HepG2 (cell line): ENCODE data around the gene PPP3R1. TPM values are rescaled to one million over a fixed set of nuclear protein-coding genes. Genes with fewer than 3 reads are reported as not detected.

ENCODE experiments used
- AGO1 ChIP-seq: fragments of 200-400 bp; formaldehyde crosslinking; IDR thresholded peaks from 2 replicates; pipeline ENCODE4 v1.6.1; 2017; ENCODE audit warnings: mild to moderate bottlenecking, low read depth, low read length, moderate library complexity; ENCODE audit not compliant: poor library complexity, severe bottlenecking
- NFYB ChIP-seq: sonication (generic); formaldehyde crosslinking; IDR thresholded peaks from 2 replicates; pipeline ENCODE4 v1.4.0; 2020; ENCODE audit warnings: missing genetic modification reagents
- SKI ChIP-seq: fragments of 450-650 bp; IDR thresholded peaks from one replicate; pipeline ENCODE4 v1.6.1; 2018; ENCODE audit warnings: mild to moderate bottlenecking; ENCODE audit not compliant: partially characterized antibody
- ZNF230 ChIP-seq: sonication (generic); formaldehyde crosslinking; IDR thresholded peaks from 2 replicates; pipeline ENCODE4 v1.4.0; 2020; ENCODE audit warnings: mild to moderate bottlenecking, missing genetic modification reagents
- polyA plus RNA-seq, 8 experiments: library from polyadenylated mRNA; depleted of rRNA in 3 of 8; stranded (reverse) in 7 of 8; unstranded in 1 of 8; fragments of >200 nt; fragmentation: Illumina TruSeq in 4 of 8; extraction: Trizol in 4 of 8; gene quantifications; 2 replicates each; pipeline versions ENCODE4 v1.2.1 to v1.2.3, GENCODE V29; 2011 to 2016; ENCODE audit warnings: low read depth in 4 of 8, missing spikeins in 1 of 8, mixed read lengths in 1 of 8; ENCODE audit not compliant: insufficient read depth in 1 of 8
- total RNA-seq, 5 experiments: library from RNA; depleted of rRNA; stranded (reverse); fragments of >200 nt; fragmentation: Illumina TruSeq; extraction: Trizol; gene quantifications; 2 replicates each; pipeline ENCODE4 v1.2.3, GENCODE V29; 2016; ENCODE audit warnings: low read depth in 1 of 5
- TF ChIP-seq, protein P1 (sequence below): sonication (generic); formaldehyde crosslinking; IDR thresholded peaks from 2 replicates; pipeline ENCODE4 v1.4.0; 2020; ENCODE audit warnings: mild to moderate bottlenecking, missing genetic modification reagents, borderline replicate concordance
- TF ChIP-seq, protein P2 (sequence below), 2 experiments: sonication (generic) in 1 of 2; formaldehyde crosslinking in 1 of 2; IDR thresholded peaks; 2 replicates each; pipeline versions ENCODE4 v1.4.0 to v1.6.1; 2016 to 2020; ENCODE audit warnings: borderline replicate concordance in 1 of 2, low read depth in 1 of 2, mild to moderate bottlenecking in 1 of 2, missing genetic modification reagents in 1 of 2

Gene PPP3R1
- total and polyA plus RNA-seq, 2 of the 13 experiments (the other 11 are each of a cell fraction or from before 2014, with no cell fraction given) = 11.6 to 25.7 TPM

DNA sequence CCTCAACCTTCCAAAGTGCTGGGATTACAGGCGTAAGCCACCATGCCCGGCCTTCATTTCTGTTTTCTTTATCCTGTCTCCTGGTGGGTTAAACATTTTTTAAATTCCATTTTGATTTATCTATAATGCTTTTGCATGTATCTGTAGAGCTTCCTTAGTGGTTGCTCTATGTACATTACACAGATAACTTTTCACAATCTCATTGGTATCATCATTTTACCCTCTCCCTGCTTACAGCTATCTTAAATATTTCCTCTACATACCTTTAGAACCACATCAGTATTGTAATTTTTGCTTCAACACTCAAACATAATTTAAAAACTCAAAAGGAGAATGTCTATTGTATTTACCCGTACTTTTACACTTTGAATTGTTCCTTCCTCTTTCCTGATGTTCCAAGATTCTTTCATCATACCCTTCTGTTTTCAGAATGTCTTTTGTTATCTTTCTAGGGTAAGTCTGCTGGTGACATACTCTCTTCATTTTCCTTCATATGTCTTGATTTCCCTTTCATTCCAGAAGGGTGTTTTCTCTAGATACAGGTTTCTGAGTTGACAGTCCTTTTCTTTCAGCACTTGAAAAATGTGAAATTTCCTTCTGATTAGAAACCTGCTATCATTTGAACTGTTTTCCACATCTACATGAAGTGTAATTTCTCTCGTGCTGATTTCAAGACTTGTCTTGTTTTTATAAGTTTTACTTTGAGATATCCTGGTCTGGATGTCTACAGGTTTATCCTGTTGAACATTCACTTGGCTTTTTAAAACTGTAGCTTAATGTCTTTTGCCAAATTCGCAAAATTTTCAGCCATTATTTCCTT, 21.9 kb downstream of the PPP3R1 start (continued):
- TF ChIP-seq, protein P1, sequence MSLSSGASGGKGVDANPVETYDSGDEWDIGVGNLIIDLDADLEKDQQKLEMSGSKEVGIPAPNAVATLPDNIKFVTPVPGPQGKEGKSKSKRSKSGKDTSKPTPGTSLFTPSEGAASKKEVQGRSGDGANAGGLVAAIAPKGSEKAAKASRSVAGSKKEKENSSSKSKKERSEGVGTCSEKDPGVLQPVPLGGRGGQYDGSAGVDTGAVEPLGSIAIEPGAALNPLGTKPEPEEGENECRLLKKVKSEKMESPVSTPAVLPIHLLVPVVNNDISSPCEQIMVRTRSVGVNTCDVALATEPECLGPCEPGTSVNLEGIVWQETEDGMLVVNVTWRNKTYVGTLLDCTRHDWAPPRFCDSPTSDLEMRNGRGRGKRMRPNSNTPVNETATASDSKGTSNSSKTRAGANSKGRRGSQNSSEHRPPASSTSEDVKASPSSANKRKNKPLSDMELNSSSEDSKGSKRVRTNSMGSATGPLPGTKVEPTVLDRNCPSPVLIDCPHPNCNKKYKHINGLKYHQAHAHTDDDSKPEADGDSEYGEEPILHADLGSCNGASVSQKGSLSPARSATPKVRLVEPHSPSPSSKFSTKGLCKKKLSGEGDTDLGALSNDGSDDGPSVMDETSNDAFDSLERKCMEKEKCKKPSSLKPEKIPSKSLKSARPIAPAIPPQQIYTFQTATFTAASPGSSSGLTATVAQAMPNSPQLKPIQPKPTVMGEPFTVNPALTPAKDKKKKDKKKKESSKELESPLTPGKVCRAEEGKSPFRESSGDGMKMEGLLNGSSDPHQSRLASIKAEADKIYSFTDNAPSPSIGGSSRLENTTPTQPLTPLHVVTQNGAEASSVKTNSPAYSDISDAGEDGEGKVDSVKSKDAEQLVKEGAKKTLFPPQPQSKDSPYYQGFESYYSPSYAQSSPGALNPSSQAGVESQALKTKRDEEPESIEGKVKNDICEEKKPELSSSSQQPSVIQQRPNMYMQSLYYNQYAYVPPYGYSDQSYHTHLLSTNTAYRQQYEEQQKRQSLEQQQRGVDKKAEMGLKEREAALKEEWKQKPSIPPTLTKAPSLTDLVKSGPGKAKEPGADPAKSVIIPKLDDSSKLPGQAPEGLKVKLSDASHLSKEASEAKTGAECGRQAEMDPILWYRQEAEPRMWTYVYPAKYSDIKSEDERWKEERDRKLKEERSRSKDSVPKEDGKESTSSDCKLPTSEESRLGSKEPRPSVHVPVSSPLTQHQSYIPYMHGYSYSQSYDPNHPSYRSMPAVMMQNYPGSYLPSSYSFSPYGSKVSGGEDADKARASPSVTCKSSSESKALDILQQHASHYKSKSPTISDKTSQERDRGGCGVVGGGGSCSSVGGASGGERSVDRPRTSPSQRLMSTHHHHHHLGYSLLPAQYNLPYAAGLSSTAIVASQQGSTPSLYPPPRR = no peak
- TF ChIP-seq, protein P2, sequence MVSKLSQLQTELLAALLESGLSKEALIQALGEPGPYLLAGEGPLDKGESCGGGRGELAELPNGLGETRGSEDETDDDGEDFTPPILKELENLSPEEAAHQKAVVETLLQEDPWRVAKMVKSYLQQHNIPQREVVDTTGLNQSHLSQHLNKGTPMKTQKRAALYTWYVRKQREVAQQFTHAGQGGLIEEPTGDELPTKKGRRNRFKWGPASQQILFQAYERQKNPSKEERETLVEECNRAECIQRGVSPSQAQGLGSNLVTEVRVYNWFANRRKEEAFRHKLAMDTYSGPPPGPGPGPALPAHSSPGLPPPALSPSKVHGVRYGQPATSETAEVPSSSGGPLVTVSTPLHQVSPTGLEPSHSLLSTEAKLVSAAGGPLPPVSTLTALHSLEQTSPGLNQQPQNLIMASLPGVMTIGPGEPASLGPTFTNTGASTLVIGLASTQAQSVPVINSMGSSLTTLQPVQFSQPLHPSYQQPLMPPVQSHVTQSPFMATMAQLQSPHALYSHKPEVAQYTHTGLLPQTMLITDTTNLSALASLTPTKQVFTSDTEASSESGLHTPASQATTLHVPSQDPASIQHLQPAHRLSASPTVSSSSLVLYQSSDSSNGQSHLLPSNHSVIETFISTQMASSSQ (IDR thresholded peaks at IDR 0.05; ENCODE audit: low read depth) = no peak
- TF ChIP-seq, protein P2 (CRISPR knock-in tag; IDR thresholded peaks at IDR 0.05; ENCODE audit: borderline replicate concordance) = no peak
- no peak for TF ChIP-seq NFYB (CRISPR knock-in tag)
- no peak for TF ChIP-seq AGO1
- no peak for TF ChIP-seq SKI
- TF ChIP-seq ZNF230 (CRISPR knock-in tag) = no peak
